Measurements from ENCODE around the gene BAD. TPM values are rescaled to one million over a fixed set of nuclear protein-coding genes. Genes with fewer than 3 reads are reported as not detected.

Gene BAD
- total and polyA plus RNA-seq, 2 of the 13 experiments (the other 11 are each of a cell fraction or from before 2014, with no cell fraction given): 17.9 to 28.5 TPM

DNA sequence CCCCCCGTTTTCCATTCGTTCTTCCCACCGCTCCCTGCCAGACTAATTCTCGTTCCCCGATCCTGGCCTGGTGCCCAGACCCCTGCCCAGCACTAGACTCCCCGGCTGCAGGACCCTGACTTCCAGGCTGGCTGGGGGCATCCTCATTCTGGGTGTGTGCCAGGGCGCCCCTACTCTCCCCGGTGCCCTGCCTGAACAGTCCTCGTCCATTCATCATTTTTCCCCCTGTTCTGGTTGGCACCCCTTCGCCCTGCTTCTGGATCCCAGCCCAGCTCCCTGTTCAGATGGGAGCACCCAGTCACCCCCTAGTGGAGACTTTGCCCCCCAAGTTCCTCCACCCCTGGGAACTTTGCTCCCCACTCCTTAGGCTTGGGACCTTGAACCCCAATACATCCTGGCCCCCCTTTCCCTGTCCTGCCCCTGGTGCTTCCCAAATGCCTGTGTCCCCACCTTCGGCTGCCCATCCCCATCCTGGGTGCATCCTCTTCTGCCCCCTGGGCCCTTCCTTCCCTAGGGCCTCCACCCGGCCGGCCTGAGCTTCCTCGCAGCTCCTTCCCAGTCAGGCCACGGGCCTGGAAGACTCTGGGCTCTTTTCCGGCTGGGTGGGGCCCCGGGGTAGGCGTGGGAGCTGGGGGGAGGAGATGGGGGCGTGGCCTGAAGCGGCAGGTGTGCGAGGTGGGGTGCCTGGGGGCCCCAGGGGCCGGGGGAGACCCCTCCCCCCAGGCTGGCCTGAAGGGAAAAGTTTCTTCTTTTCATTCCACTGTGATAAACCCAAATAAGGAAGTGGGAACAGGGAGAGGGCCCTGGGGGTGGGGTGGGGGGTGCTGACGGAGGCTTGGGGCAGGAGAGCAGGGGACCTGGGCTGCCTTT lies 32.2 kb downstream of the BAD start (continued):
- TF ChIP-seq, protein P1, sequence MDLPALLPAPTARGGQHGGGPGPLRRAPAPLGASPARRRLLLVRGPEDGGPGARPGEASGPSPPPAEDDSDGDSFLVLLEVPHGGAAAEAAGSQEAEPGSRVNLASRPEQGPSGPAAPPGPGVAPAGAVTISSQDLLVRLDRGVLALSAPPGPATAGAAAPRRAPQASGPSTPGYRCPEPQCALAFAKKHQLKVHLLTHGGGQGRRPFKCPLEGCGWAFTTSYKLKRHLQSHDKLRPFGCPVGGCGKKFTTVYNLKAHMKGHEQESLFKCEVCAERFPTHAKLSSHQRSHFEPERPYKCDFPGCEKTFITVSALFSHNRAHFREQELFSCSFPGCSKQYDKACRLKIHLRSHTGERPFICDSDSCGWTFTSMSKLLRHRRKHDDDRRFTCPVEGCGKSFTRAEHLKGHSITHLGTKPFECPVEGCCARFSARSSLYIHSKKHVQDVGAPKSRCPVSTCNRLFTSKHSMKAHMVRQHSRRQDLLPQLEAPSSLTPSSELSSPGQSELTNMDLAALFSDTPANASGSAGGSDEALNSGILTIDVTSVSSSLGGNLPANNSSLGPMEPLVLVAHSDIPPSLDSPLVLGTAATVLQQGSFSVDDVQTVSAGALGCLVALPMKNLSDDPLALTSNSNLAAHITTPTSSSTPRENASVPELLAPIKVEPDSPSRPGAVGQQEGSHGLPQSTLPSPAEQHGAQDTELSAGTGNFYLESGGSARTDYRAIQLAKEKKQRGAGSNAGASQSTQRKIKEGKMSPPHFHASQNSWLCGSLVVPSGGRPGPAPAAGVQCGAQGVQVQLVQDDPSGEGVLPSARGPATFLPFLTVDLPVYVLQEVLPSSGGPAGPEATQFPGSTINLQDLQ (CRISPR knock-in tag; IDR thresholded peaks at IDR 0.05): no peak
- TF ChIP-seq TEAD3 (CRISPR knock-in tag; optimal IDR thresholded peaks at IDR 0.05; ENCODE audit: borderline replicate concordance) (no peak), ZNF34 (CRISPR knock-in tag; IDR thresholded peaks at IDR 0.05; ENCODE audit: borderline replicate concordance) (no peak), NR2F1 (CRISPR knock-in tag; IDR thresholded peaks at IDR 0.05) (no peak), SRSF9 (IDR thresholded peaks at IDR 0.05; ENCODE audit: borderline replicate concordance, insufficient read depth, low read depth, low read length, poor library complexity, severe bottlenecking) (no peak), JUNB (CRISPR knock-in tag; IDR thresholded peaks at IDR 0.05; ENCODE audit: borderline replicate concordance) (no peak), MTA1 (CRISPR knock-in tag; IDR thresholded peaks at IDR 0.05; ENCODE audit: borderline replicate concordance) (peak; percentile 15; the same call in 1 of the 2 replicates), ZNF558 (CRISPR knock-in tag; IDR thresholded peaks at IDR 0.05; ENCODE audit: borderline replicate concordance) (0 out of 2 replicates have a peak, but pooled peaks have one; percentile 34), ZKSCAN1 (IDR thresholded peaks at IDR 0.05; ENCODE audit: low read length) (no peak), NBN (conservative IDR thresholded peaks at IDR 0.05) (no peak), ZNF747 (CRISPR knock-in tag; IDR thresholded peaks at IDR 0.05; ENCODE audit: borderline replicate concordance) (0 out of 2 replicates have a peak, but pooled peaks have one; percentile 40), ZNF501 (CRISPR knock-in tag; IDR thresholded peaks at IDR 0.05) (0 out of 2 replicates have a peak, but pooled peaks have one; percentile 47), HNRNPUL1 (IDR thresholded peaks at IDR 0.05; ENCODE audit: low read depth, low read length) (no peak), PAWR (CRISPR knock-in tag; IDR thresholded peaks at IDR 0.05; ENCODE audit: borderline replicate concordance) (no peak), MIER2 (CRISPR knock-in tag; IDR thresholded peaks at IDR 0.05) (no peak), ZBTB7A (CRISPR knock-in tag; IDR thresholded peaks at IDR 0.05) (no peak), KDM6A (CRISPR knock-in tag; IDR thresholded peaks at IDR 0.05; ENCODE audit: low read depth) (no peak)
- TF ChIP-seq, protein P2, sequence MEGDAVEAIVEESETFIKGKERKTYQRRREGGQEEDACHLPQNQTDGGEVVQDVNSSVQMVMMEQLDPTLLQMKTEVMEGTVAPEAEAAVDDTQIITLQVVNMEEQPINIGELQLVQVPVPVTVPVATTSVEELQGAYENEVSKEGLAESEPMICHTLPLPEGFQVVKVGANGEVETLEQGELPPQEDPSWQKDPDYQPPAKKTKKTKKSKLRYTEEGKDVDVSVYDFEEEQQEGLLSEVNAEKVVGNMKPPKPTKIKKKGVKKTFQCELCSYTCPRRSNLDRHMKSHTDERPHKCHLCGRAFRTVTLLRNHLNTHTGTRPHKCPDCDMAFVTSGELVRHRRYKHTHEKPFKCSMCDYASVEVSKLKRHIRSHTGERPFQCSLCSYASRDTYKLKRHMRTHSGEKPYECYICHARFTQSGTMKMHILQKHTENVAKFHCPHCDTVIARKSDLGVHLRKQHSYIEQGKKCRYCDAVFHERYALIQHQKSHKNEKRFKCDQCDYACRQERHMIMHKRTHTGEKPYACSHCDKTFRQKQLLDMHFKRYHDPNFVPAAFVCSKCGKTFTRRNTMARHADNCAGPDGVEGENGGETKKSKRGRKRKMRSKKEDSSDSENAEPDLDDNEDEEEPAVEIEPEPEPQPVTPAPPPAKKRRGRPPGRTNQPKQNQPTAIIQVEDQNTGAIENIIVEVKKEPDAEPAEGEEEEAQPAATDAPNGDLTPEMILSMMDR (CRISPR knock-in tag; IDR thresholded peaks at IDR 0.05): peak; percentile 54
- TF ChIP-seq, protein P3, sequence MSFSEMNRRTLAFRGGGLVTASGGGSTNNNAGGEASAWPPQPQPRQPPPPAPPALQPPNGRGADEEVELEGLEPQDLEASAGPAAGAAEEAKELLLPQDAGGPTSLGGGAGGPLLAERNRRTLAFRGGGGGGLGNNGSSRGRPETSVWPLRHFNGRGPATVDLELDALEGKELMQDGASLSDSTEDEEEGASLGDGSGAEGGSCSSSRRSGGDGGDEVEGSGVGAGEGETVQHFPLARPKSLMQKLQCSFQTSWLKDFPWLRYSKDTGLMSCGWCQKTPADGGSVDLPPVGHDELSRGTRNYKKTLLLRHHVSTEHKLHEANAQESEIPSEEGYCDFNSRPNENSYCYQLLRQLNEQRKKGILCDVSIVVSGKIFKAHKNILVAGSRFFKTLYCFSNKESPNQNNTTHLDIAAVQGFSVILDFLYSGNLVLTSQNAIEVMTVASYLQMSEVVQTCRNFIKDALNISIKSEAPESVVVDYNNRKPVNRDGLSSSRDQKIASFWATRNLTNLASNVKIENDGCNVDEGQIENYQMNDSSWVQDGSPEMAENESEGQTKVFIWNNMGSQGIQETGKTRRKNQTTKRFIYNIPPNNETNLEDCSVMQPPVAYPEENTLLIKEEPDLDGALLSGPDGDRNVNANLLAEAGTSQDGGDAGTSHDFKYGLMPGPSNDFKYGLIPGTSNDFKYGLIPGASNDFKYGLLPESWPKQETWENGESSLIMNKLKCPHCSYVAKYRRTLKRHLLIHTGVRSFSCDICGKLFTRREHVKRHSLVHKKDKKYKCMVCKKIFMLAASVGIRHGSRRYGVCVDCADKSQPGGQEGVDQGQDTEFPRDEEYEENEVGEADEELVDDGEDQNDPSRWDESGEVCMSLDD (CRISPR knock-in tag; IDR thresholded peaks at IDR 0.05; ENCODE audit: borderline replicate concordance): no peak; the same call in none of the 2 replicates
- TF ChIP-seq, protein P4, sequence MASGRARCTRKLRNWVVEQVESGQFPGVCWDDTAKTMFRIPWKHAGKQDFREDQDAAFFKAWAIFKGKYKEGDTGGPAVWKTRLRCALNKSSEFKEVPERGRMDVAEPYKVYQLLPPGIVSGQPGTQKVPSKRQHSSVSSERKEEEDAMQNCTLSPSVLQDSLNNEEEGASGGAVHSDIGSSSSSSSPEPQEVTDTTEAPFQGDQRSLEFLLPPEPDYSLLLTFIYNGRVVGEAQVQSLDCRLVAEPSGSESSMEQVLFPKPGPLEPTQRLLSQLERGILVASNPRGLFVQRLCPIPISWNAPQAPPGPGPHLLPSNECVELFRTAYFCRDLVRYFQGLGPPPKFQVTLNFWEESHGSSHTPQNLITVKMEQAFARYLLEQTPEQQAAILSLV (CRISPR knock-in tag; IDR thresholded peaks at IDR 0.05; ENCODE audit: borderline replicate concordance): no peak
